HG03378 (cell line): ENCODE results near the gene NBEAL2.

Source experiments
- ATAC-seq: cut with Tn5 transposase; IDR thresholded peaks from one replicate; pipeline ENCODE4 v1.9.1; 2021; ENCODE audit warnings: mild to moderate bottlenecking, moderate library complexity; ENCODE audit not compliant: unreplicated experiment

NBEAL2 gene

GRCh38 chr3:46997453-46998091, 18.1 kb downstream of the NBEAL2 start:
- no peak for ATAC-seq

GRCh38 chr3:46998121-46998851, 18.8 kb downstream of the NBEAL2 start:
- ATAC-seq: no peak

- ATAC-seq: no peak
Measured at GRCh38 chr3:46998852-46999515, 19.5 kb downstream of the NBEAL2 start.

- no peak for ATAC-seq
Measured at GRCh38 chr3:46999516-47000197, 20.2 kb downstream of the NBEAL2 start.

GRCh38 chr3:47000198-47000815, 20.8 kb downstream of the NBEAL2 start:
- no peak for ATAC-seq

- ATAC-seq: no peak
Measured at GRCh38 chr3:47000922-47001730, 21.7 kb downstream of the NBEAL2 start.

- ATAC-seq: no peak
Measured at GRCh38 chr3:47001731-47002170, 22.3 kb downstream of the NBEAL2 start.

GRCh38 chr3:47002171-47003055, 22.9 kb downstream of the NBEAL2 start:
- ATAC-seq: no peak

- ATAC-seq: no peak
Measured at GRCh38 chr3:47003056-47003410, 23.6 kb downstream of the NBEAL2 start.

- ATAC-seq: no peak
Measured at GRCh38 chr3:47003461-47004368, 24.2 kb downstream of the NBEAL2 start.

- ATAC-seq: no peak
Measured at GRCh38 chr3:47004369-47005211, 25.1 kb downstream of the NBEAL2 start.

GRCh38 chr3:47005212-47006144, 26.0 kb downstream of the NBEAL2 start:
- no peak for ATAC-seq

- ATAC-seq: no peak
Measured at GRCh38 chr3:47006145-47006651, 26.7 kb downstream of the NBEAL2 start.

GRCh38 chr3:47007001-47007400, 27.5 kb downstream of the NBEAL2 start:
- no peak for ATAC-seq

- ATAC-seq: no peak
Measured at GRCh38 chr3:47007482-47008233, 28.2 kb downstream of the NBEAL2 start.
